GM18511 (cell line): ENCODE results near the gene AURKAIP1.
"Not testable (repeated sequence)": the region's sequence is repeated elsewhere in the genome, so short reads cannot be mapped to it uniquely, and the experiment has no call there.

Experiments
- ATAC-seq: cut with Tn5 transposase; IDR thresholded peaks from one replicate; pipeline ENCODE4 v1.9.1; 2021; ENCODE audit warnings: mild to moderate bottlenecking, moderate library complexity; ENCODE audit not compliant: unreplicated experiment

The AURKAIP1 gene

GRCh38 chr1:1406821-1407635, 32.0 kb upstream of the AURKAIP1 start, which contains the start of gene MRPL20:
MRPL20 (minus strand) TSS chr1:1407293; CDS start chr1:1407217, 76 bp downstream.
- ATAC-seq = peak; percentile 93

GRCh38 chr1:1406101-1406820, 31.3 kb upstream of the AURKAIP1 start:
- ATAC-seq = no peak

GRCh38 chr1:1403653-1404052, 28.6 kb upstream of the AURKAIP1 start:
- no peak for ATAC-seq

- not testable (repeated sequence) for ATAC-seq
Observed at GRCh38 chr1:1402901-1403392, 27.9 kb upstream of the AURKAIP1 start.

GRCh38 chr1:1402072-1402900, 27.3 kb upstream of the AURKAIP1 start:
- ATAC-seq = no peak

- no peak for ATAC-seq
Observed at GRCh38 chr1:1401457-1402010, 26.5 kb upstream of the AURKAIP1 start.

GRCh38 chr1:1400576-1401456, 25.8 kb upstream of the AURKAIP1 start:
- ATAC-seq = no peak

- ATAC-seq = peak; percentile 4
Observed at GRCh38 chr1:1399872-1400575, 25.0 kb upstream of the AURKAIP1 start.

GRCh38 chr1:1399187-1399871, 24.3 kb upstream of the AURKAIP1 start, which contains the start of gene CCNL2:
CCNL2 (minus strand) TSS chr1:1399335; CDS start chr1:1399306, 29 bp downstream.
- peak; percentile 95 for ATAC-seq

GRCh38 chr1:1398677-1399186, 23.7 kb upstream of the AURKAIP1 start:
- peak; percentile 1 for ATAC-seq

GRCh38 chr1:1397839-1398523, 23.0 kb upstream of the AURKAIP1 start:
- ATAC-seq = no peak

- ATAC-seq = no peak
Observed at GRCh38 chr1:1395166-1395565, 20.2 kb upstream of the AURKAIP1 start.

GRCh38 chr1:1394116-1394515, 19.1 kb upstream of the AURKAIP1 start:
- ATAC-seq = no peak

GRCh38 chr1:1393428-1393827, 18.4 kb upstream of the AURKAIP1 start:
- ATAC-seq = no peak

- ATAC-seq = no peak
Observed at GRCh38 chr1:1393014-1393413, 18.0 kb upstream of the AURKAIP1 start.

- ATAC-seq = no peak
Observed at GRCh38 chr1:1391225-1391624, 16.2 kb upstream of the AURKAIP1 start.

- ATAC-seq = no peak
Observed at GRCh38 chr1:1390675-1391074, 15.7 kb upstream of the AURKAIP1 start.

GRCh38 chr1:1388078-1388472, 13.1 kb upstream of the AURKAIP1 start:
- no peak for ATAC-seq
